ENCODE measurements around the gene ANKFN1. TPM values are rescaled to one million over a fixed set of nuclear protein-coding genes. Genes with fewer than 3 reads are reported as not detected.

ANKFN1 gene
- total RNA-seq, 4 donors from 2014 or later: 0.40 TPM; not detected in 3

DNA sequence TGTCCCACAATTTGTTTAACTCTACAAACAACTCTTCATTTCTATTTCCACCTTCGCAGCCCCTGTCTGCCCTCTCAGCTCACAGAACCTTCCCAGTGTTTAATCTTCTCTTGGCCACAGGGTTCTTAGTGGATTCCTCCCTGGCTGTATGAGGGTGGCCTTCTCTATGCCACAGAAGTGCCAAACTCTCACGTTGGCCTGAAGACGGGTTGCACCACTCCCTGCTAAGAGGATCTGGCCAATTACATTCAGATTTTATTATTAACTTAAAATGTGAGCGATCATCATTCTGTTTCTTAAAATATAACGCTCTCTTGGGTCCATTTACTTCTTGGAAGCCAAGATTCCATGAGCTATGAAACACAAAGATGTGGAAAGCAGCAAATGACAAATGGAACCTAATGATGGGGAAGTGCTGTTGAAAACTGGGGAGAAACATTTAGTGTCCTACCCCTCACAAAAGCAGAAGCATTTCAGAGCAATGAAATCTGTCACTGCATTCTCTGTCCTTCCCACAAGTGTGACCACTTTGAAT is 348.9 kb downstream of the ANKFN1 start:
- intact Hi-C loops (cut with DNase I): loop anchor here (5.0 kb wide), 1 partner anchor 210 kb away; no protein-coding TSS in a partner anchor
- H3K27me3 ChIP-seq: no peaks in the 10 kb centered on the region
- H3K36me3 ChIP-seq: no peaks in the 10 kb centered on the region
- H3K9me3 ChIP-seq: no peaks in the 10 kb centered on the region
- no peak overlapping the region for H3K4me3 ChIP-seq
- H3K27ac ChIP-seq (replicated peaks in 1 of 4): no peak overlapping the region
- no peak for DNase-seq (ENCODE audit: extremely low spot score)
- H3K4me1 ChIP-seq: peaks cover 0 to 7% (median 0%) of the 10 kb centered on the region in 4 donors
- TF ChIP-seq, protein P1, sequence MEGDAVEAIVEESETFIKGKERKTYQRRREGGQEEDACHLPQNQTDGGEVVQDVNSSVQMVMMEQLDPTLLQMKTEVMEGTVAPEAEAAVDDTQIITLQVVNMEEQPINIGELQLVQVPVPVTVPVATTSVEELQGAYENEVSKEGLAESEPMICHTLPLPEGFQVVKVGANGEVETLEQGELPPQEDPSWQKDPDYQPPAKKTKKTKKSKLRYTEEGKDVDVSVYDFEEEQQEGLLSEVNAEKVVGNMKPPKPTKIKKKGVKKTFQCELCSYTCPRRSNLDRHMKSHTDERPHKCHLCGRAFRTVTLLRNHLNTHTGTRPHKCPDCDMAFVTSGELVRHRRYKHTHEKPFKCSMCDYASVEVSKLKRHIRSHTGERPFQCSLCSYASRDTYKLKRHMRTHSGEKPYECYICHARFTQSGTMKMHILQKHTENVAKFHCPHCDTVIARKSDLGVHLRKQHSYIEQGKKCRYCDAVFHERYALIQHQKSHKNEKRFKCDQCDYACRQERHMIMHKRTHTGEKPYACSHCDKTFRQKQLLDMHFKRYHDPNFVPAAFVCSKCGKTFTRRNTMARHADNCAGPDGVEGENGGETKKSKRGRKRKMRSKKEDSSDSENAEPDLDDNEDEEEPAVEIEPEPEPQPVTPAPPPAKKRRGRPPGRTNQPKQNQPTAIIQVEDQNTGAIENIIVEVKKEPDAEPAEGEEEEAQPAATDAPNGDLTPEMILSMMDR (IDR thresholded peaks at IDR 0.05): no peak
- TF ChIP-seq POLR2AphosphoS5 (IDR thresholded peaks at IDR 0.05): no peak
- no peak for TF ChIP-seq EP300 (IDR thresholded peaks at IDR 0.05)
- TF ChIP-seq POLR2A (IDR thresholded peaks at IDR 0.05; ENCODE audit: low read depth): no peak
- WGBS: 48% methylated on average over 5 of the region's 5 CpGs

DNA sequence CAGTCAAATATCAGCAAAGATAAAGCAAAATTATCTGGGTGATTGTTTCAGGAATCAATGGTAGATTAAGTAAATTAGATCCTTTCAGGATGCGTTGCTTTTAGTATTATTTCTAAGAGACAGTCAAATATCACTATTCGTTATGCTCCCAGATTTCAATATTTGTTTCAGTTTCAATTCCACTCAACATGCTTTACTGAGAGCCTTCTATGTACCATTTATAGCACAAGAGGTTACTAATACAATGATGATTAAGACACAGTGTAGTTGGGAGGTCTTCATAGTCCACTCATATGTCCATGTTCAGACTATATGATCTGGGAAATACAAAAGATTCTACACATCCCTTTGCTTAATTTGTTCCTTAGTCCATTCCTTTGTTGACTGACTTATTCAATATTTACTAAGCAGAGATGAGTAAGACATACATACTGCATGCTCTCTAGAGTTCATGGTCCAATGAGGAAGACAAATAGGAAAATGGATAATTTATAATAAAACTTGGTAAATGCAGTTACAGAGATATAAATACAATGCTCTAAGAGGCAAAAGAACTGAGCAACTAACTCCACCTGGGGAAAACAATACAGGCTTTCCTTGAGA is 352.0 kb downstream of the ANKFN1 start:
- Histone ChIP-seq H3K36me3 (no peaks in the 10 kb centered on the region), H3K27ac (replicated peaks in 1 of 4) (no peak overlapping the region), H3K9me3 (no peaks in the 10 kb centered on the region), H3K27me3 (no peaks in the 10 kb centered on the region), H3K4me1 (peaks cover 0 to 7% (median 0%) of the 10 kb centered on the region in 4 donors), H3K4me3 (no peak overlapping the region)
- WGBS: 86% methylated on average over 2 of the region's 2 CpGs
- TF ChIP-seq POLR2AphosphoS5 (IDR thresholded peaks at IDR 0.05): no peak
- TF ChIP-seq EP300 (IDR thresholded peaks at IDR 0.05): no peak
- TF ChIP-seq POLR2A (IDR thresholded peaks at IDR 0.05; ENCODE audit: low read depth): no peak
- TF ChIP-seq, protein P1 (IDR thresholded peaks at IDR 0.05): no peak
- no peak for DNase-seq (ENCODE audit: extremely low spot score)
- intact Hi-C loops (cut with DNase I): no loop called here

DNA sequence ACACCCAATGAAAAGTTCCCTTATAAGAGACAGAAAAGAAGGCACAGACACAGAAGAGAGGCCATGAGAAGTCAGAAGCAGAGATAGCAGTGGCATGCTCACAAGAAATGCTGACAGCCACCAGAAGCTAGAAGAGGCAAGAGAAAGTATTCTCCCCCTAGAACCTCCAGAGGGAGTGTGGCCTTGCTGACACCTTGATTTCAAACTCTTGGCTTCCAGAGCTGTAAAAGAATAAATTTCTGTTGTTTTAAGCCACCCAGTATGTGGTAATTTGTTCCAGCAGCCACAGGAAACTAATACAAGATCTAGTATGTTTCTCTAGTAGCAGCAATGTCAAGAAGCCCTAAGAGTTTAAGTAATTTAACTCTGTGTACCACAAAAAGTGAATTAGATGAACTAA is 353.1 kb downstream of the ANKFN1 start:
- Histone ChIP-seq H3K27me3 (no peaks in the 10 kb centered on the region), H3K27ac (replicated peaks in 1 of 4) (no peak overlapping the region), H3K9me3 (no peaks in the 10 kb centered on the region), H3K4me1 (peaks cover 0 to 7% (median 0%) of the 10 kb centered on the region in 4 donors), H3K36me3 (no peaks in the 10 kb centered on the region), H3K4me3 (no peak overlapping the region)
- intact Hi-C loops (cut with DNase I): no loop called here
- TF ChIP-seq EP300 (IDR thresholded peaks at IDR 0.05): no peak
- TF ChIP-seq, protein P1 (IDR thresholded peaks at IDR 0.05): no peak
- no peak for TF ChIP-seq POLR2AphosphoS5 (IDR thresholded peaks at IDR 0.05)
- no peak for TF ChIP-seq POLR2A (IDR thresholded peaks at IDR 0.05; ENCODE audit: low read depth)
- no peak for DNase-seq (ENCODE audit: extremely low spot score)

DNA sequence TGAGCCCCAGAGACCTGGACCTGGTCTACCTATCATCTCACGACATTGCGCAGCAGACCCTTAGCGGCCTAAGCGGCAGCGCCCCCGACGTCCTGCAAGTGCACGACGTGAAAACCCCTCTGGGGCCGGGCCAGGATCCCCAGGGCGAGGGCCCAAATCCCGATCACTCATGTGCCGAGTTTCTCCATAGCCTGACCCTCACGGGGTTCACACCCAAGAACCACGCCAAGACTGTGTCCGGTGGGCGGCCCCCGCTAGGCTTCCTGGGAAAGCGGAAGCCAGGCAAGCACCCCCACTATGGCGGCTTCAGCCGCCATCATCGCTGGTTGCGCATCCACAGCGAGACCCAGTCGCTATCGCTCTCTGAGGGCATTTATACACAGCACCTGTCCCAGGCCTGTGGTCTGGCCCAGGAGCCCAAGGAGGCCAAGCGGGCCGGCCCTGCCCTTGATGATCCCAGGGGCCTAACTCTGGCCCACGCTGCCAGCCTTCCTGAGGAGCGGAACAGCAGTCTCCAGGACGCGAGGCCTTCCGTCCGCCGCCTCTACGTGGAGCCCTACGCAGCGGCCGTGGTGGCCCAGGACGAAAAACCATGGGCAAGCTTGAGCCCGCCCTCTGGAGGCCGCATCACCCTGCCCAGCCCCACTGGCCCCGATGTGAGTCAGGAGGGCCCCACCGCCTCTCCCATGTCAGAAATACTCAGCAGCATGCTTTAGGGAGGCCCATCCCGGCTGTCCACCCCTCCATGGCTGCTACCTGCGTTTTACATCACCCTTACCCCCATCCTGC is 357.5 kb downstream of the ANKFN1 start:
- Histone ChIP-seq H3K9me3 (no peaks in the 10 kb centered on the region), H3K27ac (replicated peaks in 1 of 4) (no peak overlapping the region), H3K36me3 (no peaks in the 10 kb centered on the region), H3K4me3 (no peak overlapping the region), H3K27me3 (no peaks in the 10 kb centered on the region), H3K4me1 (no peaks in the 10 kb centered on the region)
- WGBS: 97% methylated on average over 27 of the region's 46 CpGs
- no peak for TF ChIP-seq EP300 (IDR thresholded peaks at IDR 0.05)
- no peak for TF ChIP-seq POLR2AphosphoS5 (IDR thresholded peaks at IDR 0.05)
- TF ChIP-seq, protein P1 (IDR thresholded peaks at IDR 0.05): no peak
- TF ChIP-seq POLR2A (IDR thresholded peaks at IDR 0.05; ENCODE audit: low read depth): no peak
- DNase-seq (ENCODE audit: extremely low spot score): no peak
- intact Hi-C loops (cut with DNase I): no loop called here
